Activated naive CD4-positive, alpha-beta T cell treated with anti-CD3 and anti-CD28 coated beads, Interleukin-2, amount 50 U/mL, for 16 hours (primary cell): ENCODE results near the gene RPS5.
"Not testable (repeated sequence)": the region's sequence is repeated elsewhere in the genome, so short reads cannot be mapped to it uniquely, and the experiment has no call there.

Experiments
- DNase-seq: peaks from one replicate; pipeline ENCODE4 v3.0.0-alpha.2; 2020

Gene RPS5

GRCh38 chr19:58385891-58386575 lies 1.0 kb upstream of the RPS5 start:
- DNase-seq = peak; percentile 52

DNA sequence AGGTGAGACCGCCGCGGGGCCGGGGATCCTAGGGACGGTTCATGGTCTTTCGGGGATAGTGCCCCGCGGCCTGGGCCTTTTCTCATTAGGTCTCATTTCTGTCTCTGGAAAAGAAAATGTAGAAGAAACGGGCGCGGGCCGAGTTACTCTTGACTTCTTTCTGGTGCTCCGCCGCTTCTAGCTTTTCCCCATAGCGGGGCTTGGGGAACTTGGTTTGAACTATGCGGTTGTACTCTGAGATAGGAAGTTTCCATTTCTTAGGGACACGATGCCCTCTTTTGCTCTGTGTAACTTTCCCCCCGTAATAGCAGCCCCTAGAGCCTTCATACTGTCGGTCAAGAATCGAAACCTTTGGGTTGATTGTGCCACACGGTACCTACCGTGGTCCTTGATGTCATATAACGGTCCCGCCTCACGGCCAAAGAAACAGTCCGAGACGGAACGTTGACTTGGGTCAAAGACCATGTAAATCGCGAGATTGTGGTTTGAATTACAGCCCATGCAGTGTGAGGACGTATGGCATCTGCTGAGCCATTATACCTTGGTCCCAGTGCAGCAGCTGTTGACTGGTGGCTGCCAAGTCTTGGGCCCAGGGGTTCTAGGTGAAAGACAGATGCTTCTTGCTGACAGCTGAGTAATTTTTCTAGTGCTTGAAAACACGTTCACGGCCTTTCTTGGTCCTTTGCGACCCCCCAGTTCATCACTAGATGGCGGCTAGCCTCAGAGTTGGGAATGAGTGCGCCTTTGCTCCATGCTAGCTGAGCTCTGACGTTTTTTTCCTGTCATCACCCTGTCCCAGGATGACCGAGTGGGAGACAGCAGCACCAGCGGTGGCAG lies 487 bp downstream of the RPS5 start:
- DNase-seq = no peak

DNA sequence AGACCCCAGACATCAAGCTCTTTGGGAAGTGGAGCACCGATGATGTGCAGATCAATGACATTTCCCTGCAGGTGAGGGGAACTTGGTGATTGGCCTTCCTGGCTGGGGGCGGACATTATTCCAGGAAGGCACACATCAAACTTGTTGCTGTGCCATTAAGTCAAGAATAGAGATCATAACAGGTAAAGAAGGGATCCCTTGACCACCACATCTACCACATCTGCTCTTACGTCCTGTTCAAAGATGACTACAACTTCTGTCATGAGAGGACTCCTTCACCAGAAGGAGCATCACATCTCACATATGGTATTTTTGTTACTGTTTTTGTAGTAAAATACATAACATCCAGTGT lies 1.1 kb downstream of the RPS5 start:
- DNase-seq = no peak

- no peak for DNase-seq
Observed at GRCh38 chr19:58392945-58393724, 6.1 kb downstream of the RPS5 start.

GRCh38 chr19:58393725-58394033 lies 6.6 kb downstream of the RPS5 start:
- no peak for DNase-seq

DNA sequence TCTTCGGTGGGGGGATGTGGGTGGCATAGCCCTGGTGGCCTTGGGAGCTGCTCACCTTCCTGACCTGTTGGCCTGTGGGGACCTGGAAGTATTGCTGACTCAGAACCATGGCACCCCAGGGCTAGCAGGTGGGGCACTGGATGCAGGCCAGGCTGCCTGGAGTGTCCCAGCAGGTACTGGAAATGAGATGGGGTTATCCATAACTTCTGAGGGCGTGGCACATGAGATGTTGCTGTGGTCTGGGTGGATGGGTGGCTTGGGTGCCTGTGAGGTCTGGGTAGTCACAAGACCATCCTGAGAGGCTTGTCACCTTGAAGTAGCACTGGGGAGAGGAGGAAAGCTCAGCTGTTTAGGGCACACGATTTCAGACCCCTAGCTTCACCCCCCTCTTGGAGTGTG lies 7.8 kb downstream of the RPS5 start:
- DNase-seq = no peak

DNA sequence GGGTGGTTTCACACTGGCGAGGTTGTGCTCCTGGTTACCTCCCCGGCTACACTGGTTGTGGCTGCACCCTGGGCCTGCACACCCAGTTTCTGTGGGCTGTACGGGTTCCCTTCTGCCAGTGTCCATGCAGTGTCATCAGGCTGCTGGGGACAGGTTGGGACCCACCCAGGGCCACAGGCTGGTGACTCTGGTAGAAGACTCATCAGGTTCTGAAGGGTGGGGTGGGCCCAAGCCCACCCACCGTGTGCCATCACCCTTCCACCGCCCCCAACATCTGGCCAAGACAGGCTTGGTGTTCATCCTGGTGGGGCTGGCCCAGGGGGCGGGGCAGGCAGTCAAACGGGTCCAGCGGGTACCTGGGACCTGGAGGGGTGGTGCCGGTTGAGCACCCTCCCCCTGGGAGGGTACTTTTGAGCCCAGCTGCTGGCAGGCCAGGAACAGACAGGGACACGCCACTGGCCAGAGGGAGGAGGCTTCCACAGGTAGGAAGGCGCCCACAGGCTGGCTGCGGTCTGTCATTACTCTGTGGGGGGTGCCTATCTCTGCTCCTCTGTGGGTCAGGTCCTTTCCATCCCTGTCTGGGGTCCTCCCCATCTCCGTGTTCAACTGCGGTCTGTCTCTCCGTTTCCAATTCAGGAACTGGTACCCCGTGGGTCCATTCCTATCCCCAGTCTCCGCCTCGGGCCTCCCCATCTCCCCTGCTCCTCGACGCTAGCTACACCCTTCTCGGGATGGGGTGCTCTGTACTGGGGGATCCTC lies 8.3 kb downstream of the RPS5 start, which contains the start of gene RNF225:
Gene RNF225, plus strand, starts transcription at position 437 of the 759 bp plus-strand sequence. CDS start 434 bp downstream, outside the sequence.
- no peak for DNase-seq

GRCh38 chr19:58395979-58396627 lies 9.0 kb downstream of the RPS5 start:
- no peak for DNase-seq

DNA sequence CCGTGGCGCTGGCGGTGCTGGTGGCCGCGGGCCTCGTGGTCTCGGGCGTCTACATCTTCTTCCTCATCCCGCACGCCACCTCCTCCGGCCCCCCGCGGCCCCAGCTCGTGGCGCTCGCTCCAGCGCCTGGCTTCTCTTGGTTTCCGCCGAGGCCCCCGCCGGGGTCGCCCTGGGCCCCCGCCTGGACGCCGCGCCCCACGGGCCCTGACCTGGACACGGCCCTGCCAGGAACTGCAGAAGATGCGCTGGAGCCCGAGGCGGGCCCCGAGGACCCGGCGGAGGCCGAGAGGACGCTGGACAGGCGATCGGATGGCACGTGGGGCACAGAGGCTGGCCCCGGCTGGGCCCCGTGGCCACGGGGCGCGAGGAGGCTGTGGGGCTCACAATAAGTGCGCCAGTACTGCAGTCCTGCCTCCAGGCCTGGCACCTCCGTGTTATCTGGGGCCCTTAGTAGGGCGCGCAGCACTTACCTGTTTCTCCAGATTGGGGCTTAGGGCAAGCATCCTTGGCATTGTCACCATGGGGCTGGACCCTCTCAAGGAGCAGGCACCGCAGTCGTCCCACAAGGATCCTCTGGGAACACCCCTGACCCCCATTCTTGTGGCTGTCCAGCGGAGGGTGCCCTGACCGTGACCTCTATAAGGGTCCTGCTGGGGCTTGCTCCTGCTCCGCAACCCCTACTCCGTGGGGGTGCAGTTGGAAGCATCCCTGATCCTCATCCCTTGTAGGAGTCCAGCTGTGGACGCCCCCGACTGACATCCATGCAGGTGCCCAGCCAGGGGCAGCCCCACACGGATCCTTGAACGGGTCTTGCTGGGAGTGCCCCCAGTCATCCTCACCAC lies 9.8 kb downstream of the RPS5 start:
- DNase-seq = no peak

DNA sequence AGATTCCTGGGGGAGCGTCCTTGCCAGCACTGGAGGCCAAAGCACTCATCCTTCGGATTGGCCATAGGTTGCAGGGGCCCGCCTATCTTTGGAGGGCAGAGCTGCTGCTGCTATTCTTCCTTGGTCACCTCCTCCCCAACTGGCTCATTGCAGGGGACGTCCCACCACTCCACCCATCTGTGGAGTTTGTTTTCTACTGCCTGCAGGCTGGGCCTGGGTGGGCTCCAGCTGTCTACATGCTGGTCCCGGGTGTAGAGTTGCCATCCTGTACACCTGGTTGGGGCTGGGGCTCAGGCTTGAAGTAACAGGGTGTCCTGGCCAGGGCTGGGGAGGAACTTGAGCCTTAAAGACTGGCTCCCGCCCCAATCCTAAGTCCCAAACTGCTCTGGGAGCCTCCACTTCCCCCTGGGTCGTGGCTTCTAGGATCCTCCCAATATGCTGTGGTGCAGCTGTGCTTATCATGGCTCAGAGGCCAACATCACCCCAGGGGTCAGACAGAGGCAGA lies 10.5 kb downstream of the RPS5 start:
- DNase-seq = no peak

DNA sequence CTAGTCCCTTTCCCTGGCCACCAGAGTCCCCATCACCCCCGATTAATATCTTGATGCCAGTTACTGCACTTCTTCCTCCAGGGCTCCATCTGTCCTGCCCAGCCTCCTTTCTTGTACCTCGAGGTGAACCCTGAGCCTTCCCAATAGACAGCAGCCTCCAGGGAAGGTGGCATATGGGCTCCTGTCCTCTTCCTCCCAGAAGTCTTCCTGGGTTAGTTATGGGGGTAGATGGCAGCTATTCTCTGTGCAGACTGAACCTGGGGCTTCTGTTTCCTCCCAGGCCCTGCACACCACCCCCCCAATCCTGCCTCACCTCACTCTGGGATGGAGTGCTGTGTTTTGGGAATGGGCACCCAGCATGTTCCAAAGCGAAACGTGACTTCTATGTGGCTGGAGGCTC lies 11.0 kb downstream of the RPS5 start:
- no peak for DNase-seq

DNA sequence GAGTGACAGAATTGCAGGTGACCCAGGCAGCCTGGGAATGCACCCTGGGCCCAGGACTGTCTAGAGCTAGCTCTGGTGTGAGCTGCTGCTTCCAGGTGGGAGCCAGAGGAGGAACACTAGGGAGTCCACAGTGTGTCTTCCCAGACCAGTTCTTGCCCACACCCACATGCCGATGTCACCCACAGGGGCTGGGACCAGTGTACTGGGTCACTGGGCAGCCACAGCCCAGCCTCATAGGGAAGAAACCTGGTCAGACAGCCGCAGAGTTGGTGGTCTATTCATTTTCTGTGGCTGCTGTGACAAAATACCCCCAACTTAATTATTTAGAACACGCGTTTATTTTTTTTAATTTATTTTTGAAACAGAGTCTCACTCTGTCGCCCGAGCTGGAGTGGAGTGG lies 11.5 kb downstream of the RPS5 start:
- no peak for DNase-seq

DNA sequence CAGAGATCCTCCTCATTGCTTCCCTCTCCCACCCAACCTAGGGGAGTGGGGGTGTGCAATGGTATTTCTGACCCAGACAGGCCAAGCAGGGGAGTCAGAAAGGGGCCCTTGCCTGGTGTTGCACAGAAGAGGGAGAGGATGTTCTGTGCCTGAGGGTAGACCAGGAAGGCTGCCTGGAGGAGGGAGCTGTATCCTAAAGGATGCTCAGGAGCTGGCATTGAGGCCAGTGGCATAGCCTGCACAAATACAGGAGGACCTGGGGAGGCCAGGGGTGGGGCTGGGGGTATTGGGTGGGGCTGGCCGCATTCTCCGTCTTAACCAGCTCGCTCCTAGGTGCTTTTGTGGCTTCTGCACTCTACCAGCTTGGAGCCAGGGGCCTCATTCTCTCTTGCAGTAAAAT lies 12.8 kb downstream of the RPS5 start:
- no peak for DNase-seq

DNA sequence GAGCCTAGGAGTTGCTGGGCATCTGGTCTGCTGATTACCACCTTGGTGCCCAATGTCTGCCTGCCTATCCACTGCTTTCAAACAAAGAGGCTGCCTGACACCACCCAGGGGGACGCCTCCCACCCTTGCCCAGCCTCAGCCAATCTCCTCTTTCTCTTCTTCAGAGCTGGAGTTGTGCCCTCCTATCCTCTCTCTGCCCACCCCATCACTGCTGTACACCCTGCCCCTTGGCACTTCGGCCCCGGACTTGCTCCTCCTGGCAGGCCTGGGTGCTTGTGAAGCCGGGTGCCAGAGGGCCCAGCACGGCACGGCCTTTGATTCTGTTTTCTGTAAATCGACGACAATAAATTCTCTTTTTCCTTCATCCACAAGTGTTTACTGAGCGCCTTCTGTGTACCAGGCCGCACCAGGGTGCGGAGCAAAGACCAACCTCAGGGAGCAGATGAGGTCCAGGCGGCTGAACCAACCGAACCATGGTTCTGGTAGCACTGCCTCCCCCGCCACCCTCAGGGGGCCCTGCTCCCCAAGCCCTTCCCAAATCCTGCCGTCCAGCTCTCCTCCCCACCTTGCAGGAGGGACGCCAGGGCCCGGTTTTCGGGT lies 13.3 kb downstream of the RPS5 start:
- no peak for DNase-seq

GRCh38 chr19:58400916-58401839 lies 14.1 kb downstream of the RPS5 start:
- DNase-seq = peak; percentile 98

DNA sequence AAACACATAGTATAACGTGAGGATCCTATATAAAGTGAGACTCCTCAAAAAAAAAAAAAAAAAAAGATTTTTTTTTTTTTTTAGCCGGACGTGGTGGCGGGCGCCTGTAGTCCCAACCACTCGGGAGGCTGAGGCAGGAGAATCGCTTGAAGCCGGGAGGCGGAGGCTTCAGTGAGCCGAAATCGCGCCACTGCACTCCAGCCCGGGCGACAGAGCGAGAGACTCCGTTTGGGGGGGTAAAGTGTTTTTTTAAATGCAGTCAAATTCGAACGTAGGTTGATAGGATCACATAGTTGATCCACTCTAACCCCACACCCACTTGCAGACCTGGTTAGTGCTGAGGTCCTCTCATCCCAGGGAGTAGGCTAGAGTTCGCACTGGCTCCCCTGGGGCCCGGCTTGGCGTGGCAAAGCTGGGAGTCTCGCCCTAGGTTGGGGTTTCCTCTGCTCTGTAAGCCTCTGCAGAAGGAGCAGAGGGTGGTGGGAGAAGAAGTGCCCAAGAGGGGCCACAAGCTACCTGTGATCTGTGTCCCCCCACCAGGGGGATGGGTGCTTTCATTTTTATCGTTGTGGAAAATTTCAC lies 14.9 kb downstream of the RPS5 start:
- DNase-seq = no peak

GRCh38 chr19:58403920-58404478 lies 16.9 kb downstream of the RPS5 start:
- not testable (repeated sequence) for DNase-seq

GRCh38 chr19:58406818-58407657 lies 20.0 kb downstream of the RPS5 start:
- no peak for DNase-seq
